Measurements from ENCODE around the gene ZSCAN5A.
"Not testable (repeated sequence)": the region's sequence is repeated elsewhere in the genome, so short reads cannot be mapped to it uniquely, and the experiment has no call there.

The ZSCAN5A gene

GRCh38 chr19:56273563-56274117 lies 41.0 kb downstream of the ZSCAN5A start:
- no peak for DNase-seq (ENCODE audit: low read depth in 2 of 2)

GRCh38 chr19:56272161-56272798 lies 42.4 kb downstream of the ZSCAN5A start, which contains the start of gene EDDM13:
Gene EDDM13, plus strand, starts transcription at chr19:56272748. Its CDS starts 87 bp downstream, at chr19:56272835.
- no peak for DNase-seq (ENCODE audit: low read depth in 2 of 2)

- no peak for DNase-seq (ENCODE audit: low read depth in 2 of 2)
Observed at GRCh38 chr19:56271151-56271550, 43.5 kb downstream of the ZSCAN5A start.

GRCh38 chr19:56270676-56271075 lies 44.0 kb downstream of the ZSCAN5A start:
- no peak for DNase-seq (ENCODE audit: low read depth in 2 of 2)

GRCh38 chr19:56269348-56269747 lies 45.3 kb downstream of the ZSCAN5A start:
- no peak for DNase-seq (ENCODE audit: low read depth in 2 of 2)

GRCh38 chr19:56266051-56266450 lies 48.6 kb downstream of the ZSCAN5A start:
- DNase-seq (ENCODE audit: low read depth in 2 of 2), result no peak

GRCh38 chr19:56263319-56263718 lies 51.3 kb downstream of the ZSCAN5A start:
- no peak for DNase-seq (ENCODE audit: low read depth in 2 of 2)

GRCh38 chr19:56261932-56262331 lies 52.7 kb downstream of the ZSCAN5A start:
- DNase-seq (ENCODE audit: low read depth in 2 of 2), result not testable (repeated sequence)

GRCh38 chr19:56261145-56261544 lies 53.5 kb downstream of the ZSCAN5A start:
- no peak for DNase-seq (ENCODE audit: low read depth in 2 of 2)

GRCh38 chr19:56258272-56258671 lies 56.4 kb downstream of the ZSCAN5A start:
- no peak for DNase-seq (ENCODE audit: low read depth in 2 of 2)

GRCh38 chr19:56253737-56254136 lies 60.9 kb downstream of the ZSCAN5A start:
- DNase-seq (ENCODE audit: low read depth in 2 of 2), result no peak

- DNase-seq (ENCODE audit: low read depth in 2 of 2), result peak; percentile 56 to 66
Observed at GRCh38 chr19:56252699-56253422, 61.8 kb downstream of the ZSCAN5A start.

- not testable (repeated sequence) for DNase-seq (ENCODE audit: low read depth in 2 of 2)
Observed at GRCh38 chr19:56248736-56249338, 65.8 kb downstream of the ZSCAN5A start.

- DNase-seq (ENCODE audit: low read depth in 2 of 2), result not testable (repeated sequence)
Observed at GRCh38 chr19:56245764-56246163, 68.9 kb downstream of the ZSCAN5A start.

- no peak for DNase-seq (ENCODE audit: low read depth in 2 of 2)
Observed at GRCh38 chr19:56245121-56245740, 69.4 kb downstream of the ZSCAN5A start.

GRCh38 chr19:56223481-56223880 lies 91.2 kb downstream of the ZSCAN5A start:
- DNase-seq (ENCODE audit: low read depth in 2 of 2), result no peak

- no peak for DNase-seq (ENCODE audit: low read depth in 2 of 2)
Observed at GRCh38 chr19:56222901-56223300, 91.7 kb downstream of the ZSCAN5A start.

- no peak for DNase-seq (ENCODE audit: low read depth in 2 of 2)
Observed at GRCh38 chr19:56221851-56222250, 92.8 kb downstream of the ZSCAN5A start.

- not testable (repeated sequence) for DNase-seq (ENCODE audit: low read depth in 2 of 2)
Observed at GRCh38 chr19:56221442-56221841, 93.2 kb downstream of the ZSCAN5A start.

- no peak for DNase-seq (ENCODE audit: low read depth in 2 of 2)
Observed at GRCh38 chr19:56218961-56219360, 95.7 kb downstream of the ZSCAN5A start.

GRCh38 chr19:56217039-56217949 lies 97.3 kb downstream of the ZSCAN5A start:
- no peak for DNase-seq (ENCODE audit: low read depth in 2 of 2)
